Stimulated activated CD4-positive, alpha-beta T cell treated with anti-CD3 and anti-CD28 coated beads, Interleukin-12 subunit alpha, Interleukin-12 subunit beta, amount 100 ng/mL, for 48 hours (primary cell): ENCODE data around the gene PSME3IP1.
"Not testable (repeated sequence)": the region's sequence is repeated elsewhere in the genome, so short reads cannot be mapped to it uniquely, and the experiment has no call there.

Source experiments
- DNase-seq, 3 donors: peaks; one replicate each; pipeline ENCODE4 v3.0.0-alpha.2; 2020; ENCODE audit warnings: low read depth in 2 of 3, low spot score in 1 of 3

The PSME3IP1 gene

GRCh38 chr16:57125969-57126368 is 59.9 kb downstream of the PSME3IP1 start:
- no peak for DNase-seq

- DNase-seq, result no peak
These were observed 60.5 kb downstream of the PSME3IP1 start for GRCh38 chr16:57125376-57125775.

- DNase-seq, result no peak
These were observed 61.7 kb downstream of the PSME3IP1 start for GRCh38 chr16:57123974-57124674.

GRCh38 chr16:57123216-57123973 is 62.4 kb downstream of the PSME3IP1 start:
- DNase-seq, result no peak

- DNase-seq, result no peak
These were observed 67.3 kb downstream of the PSME3IP1 start for GRCh38 chr16:57118461-57119084.

- DNase-seq, result no peak
These were observed 70.2 kb downstream of the PSME3IP1 start for GRCh38 chr16:57115514-57116182.

- DNase-seq, result no peak
These were observed 70.7 kb downstream of the PSME3IP1 start for GRCh38 chr16:57115168-57115513.

GRCh38 chr16:57113664-57114063 is 72.2 kb downstream of the PSME3IP1 start:
- DNase-seq, result no peak

GRCh38 chr16:57113042-57113453 is 72.8 kb downstream of the PSME3IP1 start:
- DNase-seq, result no peak

- DNase-seq, result no peak
These were observed 73.3 kb downstream of the PSME3IP1 start for GRCh38 chr16:57112403-57113041.

- no peak for DNase-seq
These were observed 74.4 kb downstream of the PSME3IP1 start for GRCh38 chr16:57111420-57111819.

- DNase-seq, result no peak
These were observed 74.9 kb downstream of the PSME3IP1 start for GRCh38 chr16:57110937-57111336.

GRCh38 chr16:57109259-57110105 is 76.4 kb downstream of the PSME3IP1 start:
- DNase-seq, result not testable (repeated sequence)

- no peak for DNase-seq
These were observed 77.4 kb downstream of the PSME3IP1 start for GRCh38 chr16:57108432-57108831.

GRCh38 chr16:57107321-57107922 is 78.4 kb downstream of the PSME3IP1 start:
- DNase-seq, result no peak

- DNase-seq, result no peak
These were observed 79.1 kb downstream of the PSME3IP1 start for GRCh38 chr16:57106767-57107166.

- no peak for DNase-seq
These were observed 80.7 kb downstream of the PSME3IP1 start for GRCh38 chr16:57105184-57105583.

GRCh38 chr16:57104706-57105105 is 81.1 kb downstream of the PSME3IP1 start:
- no peak for DNase-seq

GRCh38 chr16:57102888-57103851 is 82.7 kb downstream of the PSME3IP1 start:
- no peak for DNase-seq
